ENCODE data around the gene REEP3.

DNA sequence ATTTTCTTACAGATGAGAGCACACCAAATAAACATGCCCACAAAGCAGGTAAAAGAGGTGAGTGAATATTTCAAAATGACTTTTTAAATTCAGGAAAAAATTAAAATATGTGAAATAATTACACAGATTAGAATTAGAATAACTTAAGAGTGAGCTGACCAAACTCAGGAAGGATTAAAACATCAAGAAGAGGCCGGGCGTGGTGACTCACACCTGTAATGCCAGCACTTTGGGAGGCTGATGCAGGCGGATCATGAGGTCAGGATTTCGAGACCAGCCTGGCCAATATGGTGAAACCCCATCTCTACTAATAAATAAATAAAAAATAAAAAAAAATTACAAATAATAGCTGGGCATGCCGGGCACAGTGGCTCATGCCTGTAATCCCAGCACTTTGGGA, 140.1 kb downstream of the REEP3 start:
- TF ChIP-seq POLR2AphosphoS5 (IDR thresholded peaks at IDR 0.05; ENCODE audit: low read depth, low read length), result no peak
- no peak for TF ChIP-seq POLR2A (IDR thresholded peaks at IDR 0.05; ENCODE audit: low read depth, low read length)
- no peak for TF ChIP-seq PAX5 (IDR thresholded peaks at IDR 0.05; ENCODE audit: insufficient read depth, low read length, severe bottlenecking)
- TF ChIP-seq TAF1 (IDR thresholded peaks at IDR 0.05; ENCODE audit: low read depth, low read length), result no peak
